Measurements from ENCODE around the gene HOXA11. TPM values are rescaled to one million over a fixed set of nuclear protein-coding genes. Genes with fewer than 3 reads are reported as not detected.

Gene HOXA11
- total and polyA plus RNA-seq, 4 donors: not detected

- peaks cover 0 to 13% (median under 1%) of the 10 kb centered on the region in 4 donors for H3K9me3 ChIP-seq (ENCODE audit: control insufficient read depth in 4 of 4, low read length in 3 of 4)
- WGBS: 20% methylated on average over 4 of the region's 4 CpGs
- peaks cover 1 to 15% (median 5%) of the 10 kb centered on the region in 4 donors for H3K4me1 ChIP-seq (ENCODE audit: control insufficient read depth in 4 of 4, insufficient read depth in 4 of 4, low read length in 3 of 4)
- H3K9ac ChIP-seq (ENCODE audit: low read depth in 1 of 2, low read length in 2 of 2): no peak overlapping the region
- no peak overlapping the region for H3K27ac ChIP-seq (ENCODE audit: low read depth in 1 of 2, low read length in 2 of 2)
- peaks cover 7 to 61% (median 27%) of the 10 kb centered on the region in 4 donors for H3K27me3 ChIP-seq (ENCODE audit: control insufficient read depth in 4 of 4, insufficient read depth in 4 of 4, low read length in 3 of 4)
- no peak for DNase-seq (ENCODE audit: low spot score)
- TF ChIP-seq, protein P1, sequence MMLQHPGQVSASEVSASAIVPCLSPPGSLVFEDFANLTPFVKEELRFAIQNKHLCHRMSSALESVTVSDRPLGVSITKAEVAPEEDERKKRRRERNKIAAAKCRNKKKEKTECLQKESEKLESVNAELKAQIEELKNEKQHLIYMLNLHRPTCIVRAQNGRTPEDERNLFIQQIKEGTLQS (IDR thresholded peaks at IDR 0.05): no peak
- TF ChIP-seq GABPA (IDR thresholded peaks at IDR 0.05 in 1 of 2, conservative IDR thresholded peaks at IDR 0.05 in 1 of 2): no peak
- TF ChIP-seq, protein P2, sequence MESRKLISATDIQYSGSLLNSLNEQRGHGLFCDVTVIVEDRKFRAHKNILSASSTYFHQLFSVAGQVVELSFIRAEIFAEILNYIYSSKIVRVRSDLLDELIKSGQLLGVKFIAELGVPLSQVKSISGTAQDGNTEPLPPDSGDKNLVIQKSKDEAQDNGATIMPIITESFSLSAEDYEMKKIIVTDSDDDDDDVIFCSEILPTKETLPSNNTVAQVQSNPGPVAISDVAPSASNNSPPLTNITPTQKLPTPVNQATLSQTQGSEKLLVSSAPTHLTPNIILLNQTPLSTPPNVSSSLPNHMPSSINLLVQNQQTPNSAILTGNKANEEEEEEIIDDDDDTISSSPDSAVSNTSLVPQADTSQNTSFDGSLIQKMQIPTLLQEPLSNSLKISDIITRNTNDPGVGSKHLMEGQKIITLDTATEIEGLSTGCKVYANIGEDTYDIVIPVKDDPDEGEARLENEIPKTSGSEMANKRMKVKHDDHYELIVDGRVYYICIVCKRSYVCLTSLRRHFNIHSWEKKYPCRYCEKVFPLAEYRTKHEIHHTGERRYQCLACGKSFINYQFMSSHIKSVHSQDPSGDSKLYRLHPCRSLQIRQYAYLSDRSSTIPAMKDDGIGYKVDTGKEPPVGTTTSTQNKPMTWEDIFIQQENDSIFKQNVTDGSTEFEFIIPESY (IDR thresholded peaks at IDR 0.05): no peak
- no peak for TF ChIP-seq RAD21 (IDR thresholded peaks at IDR 0.05)
- no peak for TF ChIP-seq FOXA2 (IDR thresholded peaks at IDR 0.05)
- no peak for TF ChIP-seq TAF1 (conservative IDR thresholded peaks at IDR 0.05)
- TF ChIP-seq MAX (IDR thresholded peaks at IDR 0.05): no peak
- TF ChIP-seq EGR1 (IDR thresholded peaks at IDR 0.05; ENCODE audit: low read depth in 2 of 2): no peak
- no peak for TF ChIP-seq REST (IDR thresholded peaks at IDR 0.05)
- TF ChIP-seq JUND (IDR thresholded peaks at IDR 0.05): no peak
- no peak for TF ChIP-seq YY1 (IDR thresholded peaks at IDR 0.05)
- TF ChIP-seq HNF4A (conservative IDR thresholded peaks at IDR 0.05): no peak
- TF ChIP-seq HNF4G (IDR thresholded peaks at IDR 0.05): no peak
- TF ChIP-seq FOXA1 (IDR thresholded peaks at IDR 0.05): no peak
- TF ChIP-seq NR2F2 (IDR thresholded peaks at IDR 0.05): no peak
- TF ChIP-seq CTCF (IDR thresholded peaks at IDR 0.05; ENCODE audit: low read depth, low read length, missing input control): no peak
- TF ChIP-seq RXRA (IDR thresholded peaks at IDR 0.05): no peak
- no peak for TF ChIP-seq SP1 (IDR thresholded peaks at IDR 0.05)
- H3K4me3 ChIP-seq (ENCODE audit: low read depth in 1 of 3, low read length in 3 of 3): no peak overlapping the region
- no peaks in the 10 kb centered on the region for H3K36me3 ChIP-seq (ENCODE audit: control insufficient read depth in 4 of 4, insufficient read depth in 3 of 4, low read depth in 1 of 4, low read length in 3 of 4)
Measured at GRCh38 chr7:27167916-27168264, 17.1 kb downstream of the HOXA11 start.
